HepG2 (cell line): ENCODE results near the gene SLC6A6.

ENCODE experiments used
- CTCF ChIP-seq: sonication (generic); formaldehyde crosslinking; IDR thresholded peaks from 2 replicates; pipeline ENCODE4 v1.5.0; 2020; ENCODE audit warnings: mild to moderate bottlenecking, missing genetic modification reagents, moderate library complexity
- REST ChIP-seq, 2 experiments: IDR thresholded peaks; 2 replicates each; pipeline ENCODE4 v1.6.1; 2011 to 2012; ENCODE audit warnings: low read length in 2 of 2, borderline replicate concordance in 1 of 2, low read depth in 1 of 2, mild to moderate bottlenecking in 1 of 2, moderate library complexity in 1 of 2
- ZBTB40 ChIP-seq, 2 experiments: fragments of 450-650 bp in 1 of 2; sonication (generic) in 1 of 2; formaldehyde crosslinking in 1 of 2; IDR thresholded peaks; 2 replicates each; pipeline versions ENCODE4 v1.6.1 to v1.8.0; 2016 to 2022; ENCODE audit warnings: antibody characterized with exemption in 1 of 2, mild to moderate bottlenecking in 1 of 2, missing genetic modification reagents in 1 of 2
- ZNF207 ChIP-seq: fragments of 450-650 bp; IDR thresholded peaks from 2 replicates; pipeline ENCODE4 v1.6.1; 2016; ENCODE audit warnings: antibody characterized with exemption, borderline replicate concordance
- ZNF275 ChIP-seq: sonication (generic); formaldehyde crosslinking; IDR thresholded peaks from 2 replicates; pipeline ENCODE4 v1.8.0; 2022; ENCODE audit warnings: missing genetic modification reagents, mild to moderate bottlenecking, inconsistent platforms, borderline replicate concordance

- TF ChIP-seq CTCF (CRISPR knock-in tag): no peak
- no peak for TF ChIP-seq ZBTB40 (IDR thresholded peaks at IDR 0.05)
- TF ChIP-seq ZBTB40 (CRISPR knock-in tag; IDR thresholded peaks at IDR 0.05): no peak
- TF ChIP-seq ZNF207: no peak
- TF ChIP-seq REST (IDR thresholded peaks at IDR 0.05; ENCODE audit: borderline replicate concordance in 1 of 2, low read depth in 1 of 2, low read length in 2 of 2): no peak
- no peak for TF ChIP-seq ZNF275
Measured at GRCh38 chr3:14430053-14430452, 27.6 kb downstream of the SLC6A6 start.
